Tibial nerve (tissue), 4 donors: ENCODE data around the gene CHSY1.

Experiments
- EP300 ChIP-seq, 2 donors: sonication (generic); formaldehyde crosslinking; IDR thresholded peaks; one replicate each; pipeline ENCODE4 v1.6.1; 2017; ENCODE audit warnings: antibody characterized with exemption in 2 of 2, mild to moderate bottlenecking in 1 of 2
- POLR2A ChIP-seq, 2 donors: fragments of 450-650 bp; IDR thresholded peaks; one replicate each; pipeline ENCODE4 v1.6.1; 2017; ENCODE audit warnings: antibody characterized with exemption in 2 of 2, mild to moderate bottlenecking in 2 of 2, moderate library complexity in 2 of 2
- TF ChIP-seq, protein P1 (sequence below), 5 experiments: fragments of 200-600 bp in 3 of 5; fragments of 450-650 bp in 2 of 5; sonication (generic) in 3 of 5; IDR thresholded peaks; one replicate each; pipeline ENCODE4 v1.5.1; 2016 to 2019; ENCODE audit warnings: antibody characterized with exemption in 5 of 5, mild to moderate bottlenecking in 3 of 5, moderate library complexity in 2 of 5

DNA sequence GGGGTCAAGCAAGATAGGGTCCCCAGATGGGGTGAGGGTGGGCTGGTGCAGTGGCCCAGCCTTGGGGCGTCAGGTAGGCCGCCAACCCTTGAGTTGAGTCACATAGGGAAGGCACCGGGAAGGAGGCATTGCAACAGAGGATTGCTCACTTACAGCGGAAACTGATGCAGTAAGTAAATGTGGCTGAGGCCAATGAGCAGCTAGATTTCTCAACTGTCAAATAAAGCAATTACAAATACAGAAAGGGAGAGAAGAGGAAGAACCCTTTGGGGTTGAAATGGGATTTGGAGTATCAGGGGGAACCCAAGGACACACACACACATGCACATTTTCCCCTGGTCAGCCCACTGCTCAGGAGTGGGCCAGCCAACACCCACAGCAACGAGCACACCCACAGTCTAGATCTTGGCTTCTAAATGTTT, 44.0 kb downstream of the CHSY1 start:
- no peak for TF ChIP-seq POLR2A (IDR thresholded peaks at IDR 0.05)
- TF ChIP-seq, protein P1, sequence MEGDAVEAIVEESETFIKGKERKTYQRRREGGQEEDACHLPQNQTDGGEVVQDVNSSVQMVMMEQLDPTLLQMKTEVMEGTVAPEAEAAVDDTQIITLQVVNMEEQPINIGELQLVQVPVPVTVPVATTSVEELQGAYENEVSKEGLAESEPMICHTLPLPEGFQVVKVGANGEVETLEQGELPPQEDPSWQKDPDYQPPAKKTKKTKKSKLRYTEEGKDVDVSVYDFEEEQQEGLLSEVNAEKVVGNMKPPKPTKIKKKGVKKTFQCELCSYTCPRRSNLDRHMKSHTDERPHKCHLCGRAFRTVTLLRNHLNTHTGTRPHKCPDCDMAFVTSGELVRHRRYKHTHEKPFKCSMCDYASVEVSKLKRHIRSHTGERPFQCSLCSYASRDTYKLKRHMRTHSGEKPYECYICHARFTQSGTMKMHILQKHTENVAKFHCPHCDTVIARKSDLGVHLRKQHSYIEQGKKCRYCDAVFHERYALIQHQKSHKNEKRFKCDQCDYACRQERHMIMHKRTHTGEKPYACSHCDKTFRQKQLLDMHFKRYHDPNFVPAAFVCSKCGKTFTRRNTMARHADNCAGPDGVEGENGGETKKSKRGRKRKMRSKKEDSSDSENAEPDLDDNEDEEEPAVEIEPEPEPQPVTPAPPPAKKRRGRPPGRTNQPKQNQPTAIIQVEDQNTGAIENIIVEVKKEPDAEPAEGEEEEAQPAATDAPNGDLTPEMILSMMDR (IDR thresholded peaks at IDR 0.05): no peak
- TF ChIP-seq EP300 (IDR thresholded peaks at IDR 0.05): peak in 1 of 2 donors; percentile 83
